HFFc6 (cell line): ENCODE measurements around the gene SNRNP27. TPM values are rescaled to one million over a fixed set of nuclear protein-coding genes. Genes with fewer than 3 reads are reported as not detected.

Source experiments
- DNase-seq: peaks from one replicate; pipeline ENCODE4 v3.0.0-alpha.2; 2018
- H3K27ac Mint-ChIP-seq: 2 replicates; pipeline ENCODE4 v1.8.0; 2020; ENCODE audit warnings: mild to moderate bottlenecking, mixed read lengths
- H3K27me3 Mint-ChIP-seq: 2 replicates; pipeline ENCODE4 v1.8.0; 2021; ENCODE audit warnings: mild to moderate bottlenecking, moderate library complexity, mixed read lengths; ENCODE audit not compliant: insufficient read depth
- H3K36me3 Mint-ChIP-seq: 2 replicates; pipeline ENCODE4 v1.8.0; 2021; ENCODE audit warnings: low read depth, mixed read lengths
- H3K4me1 Mint-ChIP-seq: 2 replicates; pipeline ENCODE4 v1.8.0; 2020; ENCODE audit warnings: low read depth, mixed read lengths
- H3K4me3 Mint-ChIP-seq: 2 replicates; pipeline ENCODE4 v1.8.0; 2020; ENCODE audit warnings: mild to moderate bottlenecking, moderate library complexity, mixed read lengths
- H3K9me3 Mint-ChIP-seq: 2 replicates; pipeline ENCODE4 v1.8.0; 2020; ENCODE audit warnings: mild to moderate bottlenecking, mixed read lengths
- total RNA-seq, 6 experiments: library from RNA; stranded (reverse); fragmentation: NEBNext Ultra II Directional; extraction: Animal tissue kit (Norgen Biotek cat#: 25700); gene quantifications; 2 replicates in 1 of 6; 3 replicates in 5 of 6; pipeline ENCODE4 v1.2.3, GENCODE V29; 2021
- TF ChIP-seq, protein P1 (sequence below): fragments of 200-600 bp; sonication (generic); IDR thresholded peaks from 2 replicates; pipeline ENCODE4 v1.5.0; 2021; ENCODE audit warnings: antibody characterized with exemption, mild to moderate bottlenecking

The SNRNP27 gene
- total RNA-seq, 6 experiments from 2014 or later = 46.4 to 62.0 (median 55.7) TPM

DNA sequence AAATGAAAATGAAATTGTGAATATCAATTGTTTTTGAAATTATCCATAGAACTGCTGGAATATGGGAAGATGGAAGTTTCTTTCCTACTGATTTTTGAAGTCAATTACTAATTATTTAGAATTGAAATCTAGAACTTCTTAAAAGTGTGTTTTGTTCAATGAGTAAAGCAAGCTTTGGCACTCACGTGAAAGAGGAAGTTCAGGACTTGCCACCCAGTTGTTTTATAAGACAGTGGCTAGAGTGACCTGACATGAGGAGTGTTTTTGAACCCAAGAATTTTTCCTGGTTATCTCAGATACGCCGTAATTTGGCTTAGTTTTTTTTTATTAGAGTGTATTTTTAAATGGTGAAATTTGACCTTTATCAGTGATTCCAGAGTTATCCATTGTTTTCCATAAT lies 24.6 kb downstream of the SNRNP27 start:
- no peak for DNase-seq
- 0 out of 2 replicates have a peak, but pooled peaks cover 8% of the 10 kb centered on the region for H3K36me3 Mint-ChIP-seq
- TF ChIP-seq, protein P1, sequence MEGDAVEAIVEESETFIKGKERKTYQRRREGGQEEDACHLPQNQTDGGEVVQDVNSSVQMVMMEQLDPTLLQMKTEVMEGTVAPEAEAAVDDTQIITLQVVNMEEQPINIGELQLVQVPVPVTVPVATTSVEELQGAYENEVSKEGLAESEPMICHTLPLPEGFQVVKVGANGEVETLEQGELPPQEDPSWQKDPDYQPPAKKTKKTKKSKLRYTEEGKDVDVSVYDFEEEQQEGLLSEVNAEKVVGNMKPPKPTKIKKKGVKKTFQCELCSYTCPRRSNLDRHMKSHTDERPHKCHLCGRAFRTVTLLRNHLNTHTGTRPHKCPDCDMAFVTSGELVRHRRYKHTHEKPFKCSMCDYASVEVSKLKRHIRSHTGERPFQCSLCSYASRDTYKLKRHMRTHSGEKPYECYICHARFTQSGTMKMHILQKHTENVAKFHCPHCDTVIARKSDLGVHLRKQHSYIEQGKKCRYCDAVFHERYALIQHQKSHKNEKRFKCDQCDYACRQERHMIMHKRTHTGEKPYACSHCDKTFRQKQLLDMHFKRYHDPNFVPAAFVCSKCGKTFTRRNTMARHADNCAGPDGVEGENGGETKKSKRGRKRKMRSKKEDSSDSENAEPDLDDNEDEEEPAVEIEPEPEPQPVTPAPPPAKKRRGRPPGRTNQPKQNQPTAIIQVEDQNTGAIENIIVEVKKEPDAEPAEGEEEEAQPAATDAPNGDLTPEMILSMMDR = no peak
- H3K9me3 Mint-ChIP-seq = no peaks in the 10 kb centered on the region
- H3K4me3 Mint-ChIP-seq = peak overlapping the region; percentile 9; the same call in 1 of the 2 replicates
- 0 out of 2 replicates have a peak, but pooled peaks cover 2% of the 10 kb centered on the region for H3K27me3 Mint-ChIP-seq
- H3K27ac Mint-ChIP-seq = peak overlapping the region; percentile 73
- H3K4me1 Mint-ChIP-seq = peaks cover 31% of the 10 kb centered on the region

DNA sequence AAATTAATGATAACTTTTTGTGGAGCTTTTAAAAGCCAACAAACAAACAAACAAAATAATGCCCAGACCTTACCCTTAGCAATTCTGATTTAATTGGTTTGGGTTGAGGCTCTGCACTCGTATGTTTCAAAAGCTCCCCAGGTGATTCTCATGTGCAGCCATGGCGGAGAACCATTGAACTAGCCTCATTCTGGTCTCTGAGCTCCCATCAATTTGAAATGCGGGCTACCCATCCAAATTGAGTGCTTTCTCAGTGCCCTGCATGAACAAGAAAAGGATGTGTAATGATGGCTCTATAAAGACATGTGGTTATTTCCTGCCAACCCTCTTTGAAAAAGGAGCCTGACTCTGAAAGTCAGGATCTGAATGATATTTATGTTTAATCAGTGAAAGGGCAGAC lies 29.4 kb downstream of the SNRNP27 start:
- Mint-ChIP-seq H3K27ac (no peak overlapping the region), H3K4me3 (no peak overlapping the region), H3K36me3 (peaks cover 10% of the 10 kb centered on the region; the same call in 1 of the 2 replicates), H3K9me3 (no peaks in the 10 kb centered on the region), H3K27me3 (no peaks in the 10 kb centered on the region), H3K4me1 (peaks cover 3% of the 10 kb centered on the region)
- TF ChIP-seq, protein P1 = no peak
- DNase-seq = no peak

DNA sequence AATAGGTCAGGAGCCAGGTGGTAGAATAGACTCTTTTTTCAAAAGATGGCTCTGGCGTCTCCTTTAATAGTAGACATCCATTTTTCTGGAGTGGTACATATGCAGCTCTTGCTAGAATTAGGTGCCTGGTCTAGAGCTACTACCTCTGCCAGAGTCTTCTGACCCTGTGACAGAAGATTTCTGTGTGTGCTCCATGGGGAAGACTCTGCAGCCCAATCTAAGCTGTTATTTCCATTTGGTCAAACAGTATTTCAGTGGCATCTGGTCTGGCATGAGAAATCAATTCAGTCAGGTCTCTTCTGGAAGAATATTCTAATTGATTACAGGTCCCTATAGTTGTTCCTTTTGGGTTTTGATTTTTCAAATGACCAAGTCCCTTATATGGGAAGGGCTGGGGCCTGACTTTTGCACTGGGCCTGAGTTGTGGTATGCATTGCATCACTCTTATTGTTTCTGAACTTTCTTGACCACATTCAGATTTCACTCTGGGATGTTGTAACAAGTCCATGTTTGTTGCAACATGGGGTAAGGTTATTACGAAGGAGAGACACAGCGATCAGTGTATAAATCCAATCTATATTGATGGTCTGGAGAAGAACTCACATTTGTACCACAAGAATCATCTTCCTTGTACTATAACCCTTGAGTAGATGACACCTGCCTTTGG lies 33.2 kb downstream of the SNRNP27 start:
- TF ChIP-seq, protein P1 = no peak
- peaks cover 8% of the 10 kb centered on the region for H3K4me1 Mint-ChIP-seq
- no peaks in the 10 kb centered on the region for H3K9me3 Mint-ChIP-seq
- H3K27me3 Mint-ChIP-seq = no peaks in the 10 kb centered on the region; the same call in 1 of the 2 replicates
- no peak for DNase-seq
- H3K4me3 Mint-ChIP-seq = no peak overlapping the region
- no peak overlapping the region for H3K27ac Mint-ChIP-seq
- H3K36me3 Mint-ChIP-seq = peaks cover 8% of the 10 kb centered on the region; the same call in 1 of the 2 replicates

DNA sequence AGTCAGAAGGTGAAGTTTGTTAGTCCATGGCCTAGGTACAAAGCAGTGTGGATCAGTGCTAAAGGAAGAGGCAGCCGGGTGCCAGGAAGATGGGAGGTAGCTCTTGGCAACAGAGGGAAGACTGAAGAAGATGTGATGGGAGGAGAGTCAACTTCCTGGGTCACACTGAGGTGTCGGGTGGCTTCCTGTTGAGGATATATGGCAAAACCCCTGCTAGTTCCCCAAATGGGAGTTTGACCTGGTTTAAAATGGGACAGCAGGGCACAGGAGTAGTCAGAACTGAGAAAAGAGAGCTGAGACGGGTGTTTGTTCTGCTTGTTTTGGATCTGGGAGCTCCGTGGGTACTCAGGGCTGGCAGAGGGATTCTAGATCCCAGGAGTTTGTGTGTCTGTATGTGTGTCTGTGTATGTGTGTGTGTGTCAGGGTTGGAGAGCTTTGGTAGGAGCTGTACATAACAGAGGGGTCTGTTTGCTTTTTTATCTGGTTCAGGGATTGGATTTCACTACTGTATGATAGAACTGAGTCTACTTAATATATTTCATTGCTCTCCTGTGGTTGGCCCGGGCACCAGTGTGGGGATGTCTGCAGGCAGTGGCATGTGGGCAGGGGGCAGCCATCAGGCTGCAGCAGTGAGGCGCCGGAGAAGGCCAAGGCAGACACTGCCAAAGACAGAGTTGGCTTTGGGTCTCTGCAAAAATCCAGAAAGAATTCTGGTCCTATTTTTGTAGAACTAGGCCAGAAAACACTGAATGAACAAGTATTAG lies 38.3 kb downstream of the SNRNP27 start:
- Mint-ChIP-seq H3K27ac (peak overlapping the region; percentile 45), H3K4me1 (peaks cover 54% of the 10 kb centered on the region), H3K27me3 (no peaks in the 10 kb centered on the region; the same call in 1 of the 2 replicates), H3K36me3 (peaks cover 19% of the 10 kb centered on the region), H3K9me3 (no peaks in the 10 kb centered on the region), H3K4me3 (no peak overlapping the region)
- no peak for DNase-seq
- TF ChIP-seq, protein P1 = no peak

DNA sequence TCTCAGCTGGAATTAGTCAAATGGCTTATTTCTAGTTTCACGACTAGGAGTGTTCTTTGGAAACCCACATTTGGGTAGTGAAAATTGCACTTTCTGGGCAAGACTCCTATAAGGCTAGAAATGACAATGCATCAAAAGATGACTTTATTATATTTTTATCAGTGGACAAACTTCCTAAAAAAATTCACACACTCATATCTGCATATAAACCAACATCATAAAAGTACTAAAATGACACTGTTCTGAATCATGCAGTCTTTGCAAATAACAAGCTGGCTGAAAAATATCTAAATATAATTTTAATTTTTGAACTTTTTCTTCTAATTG lies 38.8 kb downstream of the SNRNP27 start:
- no peaks in the 10 kb centered on the region for H3K9me3 Mint-ChIP-seq
- H3K27me3 Mint-ChIP-seq = no peaks in the 10 kb centered on the region; the same call in 1 of the 2 replicates
- peaks cover 57% of the 10 kb centered on the region for H3K4me1 Mint-ChIP-seq
- TF ChIP-seq, protein P1 = no peak
- peaks cover 21% of the 10 kb centered on the region for H3K36me3 Mint-ChIP-seq
- no peak for DNase-seq
- H3K4me3 Mint-ChIP-seq = no peak overlapping the region
- H3K27ac Mint-ChIP-seq = no peak overlapping the region; the same call in 1 of the 2 replicates
